ENCODE data around the gene QSOX1. TPM values are rescaled to one million over a fixed set of nuclear protein-coding genes. Genes with fewer than 3 reads are reported as not detected.

Gene QSOX1
- total RNA-seq, 1 donor from 2014 or later = 11.9 TPM

- ChIA-PET POLR2A (no interaction called here), CTCF (no interaction called here)
- Mint-ChIP-seq H3K36me3 (ENCODE audit: low read depth) (no peaks in the 10 kb centered on the region), H3K4me3 (no peak overlapping the region), H3K27ac (no peak overlapping the region), H3K27me3 (peaks cover 53% of the 10 kb centered on the region), H3K4me1 (peaks cover 7% of the 10 kb centered on the region), H3K9me3 (no peaks in the 10 kb centered on the region)
- ATAC-seq (ENCODE audit: low read depth) (no peak), DNase-seq (no peak)
- no peak for TF ChIP-seq CTCF (IDR thresholded peaks at IDR 0.05)
- intact Hi-C loops (cut with micrococcal nuclease) = loop anchor here (2.0 kb wide), 1 partner anchor 270 kb away; the partner anchor contains the start of gene CEP350
Measured at GRCh38 chr1:180224902-180225301, 70.2 kb downstream of the QSOX1 start.

GRCh38 chr1:180225403-180225802, 70.7 kb downstream of the QSOX1 start:
- intact Hi-C loops (cut with micrococcal nuclease) = loop anchor here (2.0 kb wide), 1 partner anchor 271 kb away; the partner anchor contains the start of gene CEP350
- H3K27ac Mint-ChIP-seq = no peak overlapping the region
- DNase-seq (no peak), ATAC-seq (ENCODE audit: low read depth) (no peak)
- ChIA-PET POLR2A (no interaction called here), CTCF (no interaction called here)
- no peak for TF ChIP-seq CTCF (IDR thresholded peaks at IDR 0.05)
- H3K9me3 Mint-ChIP-seq = no peaks in the 10 kb centered on the region
- no peak overlapping the region for H3K4me3 Mint-ChIP-seq
- peaks cover 54% of the 10 kb centered on the region for H3K27me3 Mint-ChIP-seq
- no peaks in the 10 kb centered on the region for H3K36me3 Mint-ChIP-seq (ENCODE audit: low read depth)
- peaks cover 8% of the 10 kb centered on the region for H3K4me1 Mint-ChIP-seq

GRCh38 chr1:180227861-180228647, 73.4 kb downstream of the QSOX1 start:
- H3K36me3 Mint-ChIP-seq (ENCODE audit: low read depth) = no peaks in the 10 kb centered on the region
- POLR2A ChIA-PET = no interaction called here
- CTCF ChIA-PET = no interaction called here
- H3K27me3 Mint-ChIP-seq = peaks cover 54% of the 10 kb centered on the region
- no peak for ATAC-seq (ENCODE audit: low read depth)
- H3K4me1 Mint-ChIP-seq = peaks cover 24% of the 10 kb centered on the region
- TF ChIP-seq CTCF (IDR thresholded peaks at IDR 0.05) = no peak
- intact Hi-C loops (cut with micrococcal nuclease) = no loop called here
- no peaks in the 10 kb centered on the region for H3K9me3 Mint-ChIP-seq
- H3K27ac Mint-ChIP-seq = no peak overlapping the region
- no peak for DNase-seq
- peak overlapping the region; percentile 64 for H3K4me3 Mint-ChIP-seq

- intact Hi-C loops (cut with micrococcal nuclease) = no loop called here
- ChIA-PET CTCF (no interaction called here), POLR2A (no interaction called here)
Measured at GRCh38 chr1:180228648-180229482, 74.2 kb downstream of the QSOX1 start.

More at GRCh38 chr1:180228648-180229482, 74.2 kb downstream of the QSOX1 start:
- ATAC-seq (ENCODE audit: low read depth) (peak; percentile 8), DNase-seq (peak; percentile 31)
- Mint-ChIP-seq H3K9me3 (no peaks in the 10 kb centered on the region), H3K27ac (no peak overlapping the region), H3K4me1 (peaks cover 27% of the 10 kb centered on the region), H3K27me3 (peaks cover 51% of the 10 kb centered on the region), H3K36me3 (ENCODE audit: low read depth) (no peaks in the 10 kb centered on the region), H3K4me3 (peak overlapping the region; percentile 78)
- no peak for TF ChIP-seq CTCF (IDR thresholded peaks at IDR 0.05)
